CD14-positive monocyte (primary cell): Measurements from ENCODE around the gene TACC3. TPM values are rescaled to one million over a fixed set of nuclear protein-coding genes. Genes with fewer than 3 reads are reported as not detected.

Experiments
- DNase-seq, 3 donors: peaks; one replicate each; pipeline ENCODE4 v3.0.0-alpha.2; 2011 to 2022
- H2AFZ ChIP-seq: 2 replicates; pipeline ENCODE4 v1.6.0; 2012; ENCODE audit warnings: mild to moderate bottlenecking, low read depth, low read length, inconsistent platforms; ENCODE audit not compliant: insufficient read depth, poor library complexity, severe bottlenecking
- H3K27ac ChIP-seq, 2 donors: 1 replicate in 1 of 2; 2 replicates in 1 of 2; pipeline ENCODE4 v1.5.1; 2012 to 2013; ENCODE audit warnings: low read length in 2 of 2, control low read depth in 1 of 2, inconsistent platforms in 1 of 2, low read depth in 1 of 2, mild to moderate bottlenecking in 1 of 2
- H3K27me3 ChIP-seq, 2 donors: one replicate each; pipeline versions ENCODE4 v1.6.0 to v1.6.1; 2011 to 2013; ENCODE audit warnings: low read length in 2 of 2; ENCODE audit not compliant: control insufficient read depth in 2 of 2, insufficient read depth in 2 of 2
- H3K36me3 ChIP-seq, 2 donors: replicated peaks in 1 of 2; 1 replicate in 1 of 2; 2 replicates in 1 of 2; pipeline versions ENCODE4 v1.5.1 to v1.6.1; 2012 to 2013; ENCODE audit warnings: low read length in 2 of 2, control low read depth in 1 of 2, inconsistent platforms in 1 of 2, mild to moderate bottlenecking in 1 of 2; ENCODE audit not compliant: insufficient read depth in 2 of 2, control insufficient read depth in 1 of 2
- H3K4me1 ChIP-seq, 2 donors: 1 replicate in 1 of 2; 2 replicates in 1 of 2; pipeline versions ENCODE4 v1.5.1 to v1.6.1; 2012 to 2013; ENCODE audit warnings: low read length in 2 of 2, control low read depth in 1 of 2, inconsistent platforms in 1 of 2, mild to moderate bottlenecking in 1 of 2, moderate library complexity in 1 of 2; ENCODE audit not compliant: insufficient read depth in 2 of 2, control insufficient read depth in 1 of 2
- H3K4me2 ChIP-seq: replicated peaks from 2 replicates; pipeline ENCODE3; 2012; ENCODE audit warnings: low read length, moderate library complexity, mild to moderate bottlenecking; ENCODE audit not compliant: poor library complexity, severe bottlenecking; ENCODE audit errors: extremely low read depth
- H3K4me3 ChIP-seq, 3 experiments: fragments of 200-600 bp in 1 of 3; sonication (generic) in 1 of 3; replicated peaks in 1 of 3; 1 replicate in 2 of 3; 2 replicates in 1 of 3; pipeline ENCODE4 v1.5.1; 2011 to 2013; ENCODE audit warnings: low read length in 3 of 3, mild to moderate bottlenecking in 3 of 3, control low read depth in 2 of 3, low read depth in 2 of 3, inconsistent platforms in 1 of 3, moderate library complexity in 1 of 3
- H3K79me2 ChIP-seq: 2 replicates; pipeline ENCODE4 v1.6.0; 2012; ENCODE audit warnings: mild to moderate bottlenecking, control low read depth, inconsistent platforms, low read length, moderate library complexity; ENCODE audit not compliant: insufficient read depth
- H3K9ac ChIP-seq: 2 replicates; pipeline ENCODE4 v1.6.0; 2017; ENCODE audit warnings: low read length, mild to moderate bottlenecking; ENCODE audit not compliant: insufficient read depth, poor library complexity, severe bottlenecking
- H3K9me3 ChIP-seq, 2 donors: replicated peaks in 1 of 2; 1 replicate in 1 of 2; 2 replicates in 1 of 2; pipeline versions ENCODE4 v1.5.1 to v1.6.1; 2012 to 2013; ENCODE audit warnings: low read length in 2 of 2, control low read depth in 1 of 2; ENCODE audit not compliant: control insufficient read depth in 1 of 2, insufficient read depth in 1 of 2
- H4K20me1 ChIP-seq: 2 replicates; pipeline ENCODE4 v1.6.0; 2012; ENCODE audit warnings: mild to moderate bottlenecking, low read length, control low read depth, moderate library complexity; ENCODE audit not compliant: insufficient read depth
- H3K27ac Mint-ChIP-seq, 7 donors: one replicate each; pipeline ENCODE4 v1.8.0; 2020; ENCODE audit warnings: mild to moderate bottlenecking in 7 of 7, mixed read lengths in 7 of 7, moderate library complexity in 6 of 7, inconsistent platforms in 2 of 7
- H3K27me3 Mint-ChIP-seq, 3 donors: one replicate each; pipeline ENCODE4 v1.8.0; 2021 to 2022; ENCODE audit warnings: low read depth in 3 of 3, mild to moderate bottlenecking in 3 of 3, mixed read lengths in 3 of 3, moderate library complexity in 3 of 3, inconsistent platforms in 1 of 3
- H3K36me3 Mint-ChIP-seq, 2 donors: one replicate each; pipeline ENCODE4 v1.8.0; 2020; ENCODE audit warnings: mixed read lengths in 2 of 2, inconsistent platforms in 1 of 2, mild to moderate bottlenecking in 1 of 2
- H3K4me1 Mint-ChIP-seq: one replicate; pipeline ENCODE4 v1.8.0; 2020; ENCODE audit warnings: mild to moderate bottlenecking, mixed read lengths
- H3K4me3 Mint-ChIP-seq, 2 donors: one replicate each; pipeline ENCODE4 v1.8.0; 2020; ENCODE audit warnings: mild to moderate bottlenecking in 2 of 2, mixed read lengths in 2 of 2, moderate library complexity in 1 of 2
- H3K9me3 Mint-ChIP-seq, 7 donors: one replicate each; pipeline ENCODE4 v1.8.0; 2020 to 2022; ENCODE audit warnings: mixed read lengths in 7 of 7, mild to moderate bottlenecking in 6 of 7, moderate library complexity in 6 of 7, inconsistent platforms in 2 of 7
- WGBS: methylation state at CpG from one replicate; pipeline ENCODE4 v1.1.5; 2013; ENCODE audit warnings: missing lambda C conversion rate; ENCODE audit not compliant: insufficient coverage; 5-methylcytosine and 5-hydroxymethylcytosine counted together
- intact Hi-C, 2 donors: fragments of 100-400 bp; cut with micrococcal nuclease; formaldehyde crosslinking; loops; one replicate each; pipeline versions ENCODE4 v1.15.0 to v1.15.1; 2023
- polyA plus RNA-seq, 3 donors: library from polyadenylated mRNA; depleted of rRNA in 1 of 3; unstranded in 2 of 3; stranded (reverse) in 1 of 3; fragments of 300-500 nt in 2 of 3; fragments of >200 nt in 1 of 3; fragmentation: Illumina TruSeq in 2 of 3; gene quantifications; 1 replicate in 2 of 3; 2 replicates in 1 of 3; pipeline ENCODE4 v1.2.3, GENCODE V29; 2012 to 2021
- TF ChIP-seq, protein P1 (sequence below): fragments of 200-600 bp; IDR thresholded peaks from one replicate; pipeline ENCODE4 v1.8.0; 2022; ENCODE audit warnings: antibody characterized with exemption, mild to moderate bottlenecking

Gene TACC3
- polyA plus RNA-seq, 3 donors = 43.7 to 84.2 (median 56.6) TPM

DNA sequence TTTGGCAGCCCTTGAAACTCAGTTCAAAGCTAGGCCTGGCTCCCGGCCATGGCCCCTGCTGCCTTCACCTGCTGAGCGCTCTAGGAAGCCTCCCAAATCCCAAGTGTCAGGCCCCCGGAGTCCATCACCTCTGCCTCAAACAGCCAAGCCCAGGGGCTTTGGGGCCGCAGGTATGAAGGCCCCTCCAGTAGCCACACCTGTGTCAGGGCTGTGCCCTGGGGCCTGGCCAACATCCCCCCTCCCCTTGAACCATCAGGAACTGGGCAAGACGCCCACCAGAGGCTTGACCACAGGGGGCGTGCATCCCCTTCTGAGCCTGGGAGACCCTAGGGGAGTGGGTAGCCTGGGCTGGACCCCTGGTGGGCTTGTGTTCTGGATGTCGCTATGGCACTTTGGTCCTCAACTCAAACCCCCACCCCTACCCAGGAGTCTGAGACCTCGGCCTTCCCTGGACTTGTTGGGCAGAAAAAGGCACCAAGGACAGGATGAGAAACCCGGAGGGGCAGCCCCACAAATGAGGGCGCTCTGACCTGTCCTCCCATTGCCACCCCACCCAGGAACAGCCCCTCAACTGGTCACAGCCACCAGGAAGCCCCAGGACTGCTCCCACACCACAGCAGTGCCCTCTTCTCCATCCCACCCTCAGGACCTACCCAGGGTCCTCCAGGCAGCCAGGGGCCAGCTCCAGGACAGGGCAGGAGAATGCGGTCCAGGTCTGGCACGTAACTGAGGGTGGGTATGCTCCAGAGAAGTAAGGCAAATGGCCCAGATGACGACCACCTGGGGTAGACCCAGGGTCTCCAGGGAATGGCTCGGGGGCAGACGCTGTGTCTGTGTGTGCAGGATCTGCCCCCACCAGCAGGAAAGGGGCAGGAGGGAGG, 5.0 kb upstream of the TACC3 start:
- 90% methylated on average over 10 of the region's 15 CpGs for WGBS
- Mint-ChIP-seq H3K36me3 (peaks cover 15 to 29% of the 10 kb centered on the region in 2 donors), H3K27me3 (no peaks in the 10 kb centered on the region), H3K9me3 (no peaks in the 10 kb centered on the region), H3K27ac (peak overlapping the region; percentile 46 to 99 (median 90)), H3K4me1 (peaks cover 51% of the 10 kb centered on the region), H3K4me3 (no peak overlapping the region)
- Histone ChIP-seq H2AFZ (no peak overlapping the region), H3K9me3 (no peaks in the 10 kb centered on the region), H3K79me2 (peaks cover 84% of the 10 kb centered on the region), H3K4me2 (no peak overlapping the region), H3K4me3 (no peak overlapping the region), H3K9ac (no peak overlapping the region), H3K27me3 (no peaks in the 10 kb centered on the region), H3K4me1 (peaks cover 45 to 64% of the 10 kb centered on the region in 2 donors), H3K27ac (peak overlapping the region in 1 of 2 donors; percentile 92), H3K36me3 (peaks cover 24 to 32% of the 10 kb centered on the region in 2 donors), H4K20me1 (peaks cover 62% of the 10 kb centered on the region)
- TF ChIP-seq, protein P1, sequence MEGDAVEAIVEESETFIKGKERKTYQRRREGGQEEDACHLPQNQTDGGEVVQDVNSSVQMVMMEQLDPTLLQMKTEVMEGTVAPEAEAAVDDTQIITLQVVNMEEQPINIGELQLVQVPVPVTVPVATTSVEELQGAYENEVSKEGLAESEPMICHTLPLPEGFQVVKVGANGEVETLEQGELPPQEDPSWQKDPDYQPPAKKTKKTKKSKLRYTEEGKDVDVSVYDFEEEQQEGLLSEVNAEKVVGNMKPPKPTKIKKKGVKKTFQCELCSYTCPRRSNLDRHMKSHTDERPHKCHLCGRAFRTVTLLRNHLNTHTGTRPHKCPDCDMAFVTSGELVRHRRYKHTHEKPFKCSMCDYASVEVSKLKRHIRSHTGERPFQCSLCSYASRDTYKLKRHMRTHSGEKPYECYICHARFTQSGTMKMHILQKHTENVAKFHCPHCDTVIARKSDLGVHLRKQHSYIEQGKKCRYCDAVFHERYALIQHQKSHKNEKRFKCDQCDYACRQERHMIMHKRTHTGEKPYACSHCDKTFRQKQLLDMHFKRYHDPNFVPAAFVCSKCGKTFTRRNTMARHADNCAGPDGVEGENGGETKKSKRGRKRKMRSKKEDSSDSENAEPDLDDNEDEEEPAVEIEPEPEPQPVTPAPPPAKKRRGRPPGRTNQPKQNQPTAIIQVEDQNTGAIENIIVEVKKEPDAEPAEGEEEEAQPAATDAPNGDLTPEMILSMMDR = no peak
- intact Hi-C loops = loop anchor here in 1 of 2 donors (10.0 kb wide), 2 partner anchors 132 to 548 kb away; partner anchors contain the start of gene MXD4
- DNase-seq = no peak

- Histone ChIP-seq H3K79me2 (peaks cover 90% of the 10 kb centered on the region), H3K4me3 (no peak overlapping the region), H3K9ac (no peak overlapping the region), H3K27me3 (no peaks in the 10 kb centered on the region), H2AFZ (no peak overlapping the region), H3K9me3 (no peaks in the 10 kb centered on the region), H3K4me1 (peaks cover 53 to 71% of the 10 kb centered on the region in 2 donors), H3K4me2 (no peak overlapping the region), H3K27ac (peak overlapping the region in 1 of 2 donors; percentile 92), H3K36me3 (peaks cover 24 to 32% of the 10 kb centered on the region in 2 donors), H4K20me1 (peaks cover 62% of the 10 kb centered on the region)
- Mint-ChIP-seq H3K9me3 (no peaks in the 10 kb centered on the region), H3K27ac (peak overlapping the region in 2 of 7 donors; percentile 57 to 60), H3K36me3 (peaks cover 15 to 29% of the 10 kb centered on the region in 2 donors), H3K4me1 (peaks cover 57% of the 10 kb centered on the region), H3K4me3 (no peak overlapping the region), H3K27me3 (no peaks in the 10 kb centered on the region)
- 97% methylated on average over 31 of the region's 32 CpGs for WGBS
- intact Hi-C loops = loop anchor here in 1 of 2 donors (10.0 kb wide), 2 partner anchors 133 to 547 kb away; partner anchors contain the start of gene MXD4
- DNase-seq = no peak
- TF ChIP-seq, protein P1 = no peak
Observed at GRCh38 chr4:1717129-1718094, 3.9 kb upstream of the TACC3 start.
